SK-N-SH (cell line): ENCODE results near the gene CNPY4. TPM values are rescaled to one million over a fixed set of nuclear protein-coding genes. Genes with fewer than 3 reads are reported as not detected.

Experiments used
- CTCF ChIA-PET: fragments of 300-600, 350-600 bp; formaldehyde crosslinking; extraction: SDS; loops from one replicate; lab custom pipeline; 2021; lab: Yijun Ruan, JAX
- POLR2A ChIA-PET: fragments of 350-600 bp; sonication (Branson Sonifier 250); formaldehyde crosslinking; extraction: SDS; loops from one replicate; lab custom pipeline; 2020; ENCODE audit warnings: antibody characterized with exemption, inconsistent platforms; lab: Yijun Ruan, JAX
- DNase-seq: peaks from one replicate; pipeline ENCODE4 v3.0.0; 2012
- H2AFZ ChIP-seq: fragments of 200-600 bp; sonication (generic); 2 replicates; pipeline ENCODE4 v1.8.1; 2016; ENCODE audit warnings: antibody characterized with exemption, mild to moderate bottlenecking, low read depth
- H3F3A ChIP-seq: fragments of 200-600 bp; sonication (generic); replicated peaks from 2 replicates; pipeline ENCODE3; 2016; ENCODE audit warnings: antibody characterized with exemption, mild to moderate bottlenecking; ENCODE audit not compliant: insufficient read depth
- H3K27ac ChIP-seq, 2 experiments: fragments of 200-500 bp in 1 of 2; fragments of 200-600 bp in 1 of 2; sonication (Bioruptor generic) in 1 of 2; sonication (generic), shearing (Covaris generic) in 1 of 2; 2 replicates each; pipeline versions ENCODE4 v1.5.1 to v1.6.1; 2014 to 2016; ENCODE audit warnings: low read depth in 2 of 2, inconsistent platforms in 1 of 2, low read length in 1 of 2, mild to moderate bottlenecking in 1 of 2, mixed read lengths in 1 of 2
- H3K27me3 ChIP-seq: fragments of 200-600 bp; sonication (generic), shearing (Covaris generic); 2 replicates; pipeline ENCODE4 v1.6.1; 2016; ENCODE audit warnings: mixed run types; ENCODE audit not compliant: insufficient read depth
- H3K36me3 ChIP-seq, 2 experiments: fragments of 200-500 bp in 1 of 2; fragments of 200-600 bp in 1 of 2; sonication (Bioruptor generic) in 1 of 2; sonication (generic) in 1 of 2; replicated peaks in 1 of 2; 2 replicates each; pipeline versions ENCODE3 to v1.5.1; 2014 to 2016; ENCODE audit warnings: low read length in 1 of 2, mild to moderate bottlenecking in 1 of 2; ENCODE audit not compliant: insufficient read depth in 2 of 2, control insufficient read depth in 1 of 2
- H3K4me1 ChIP-seq, 2 experiments: fragments of 200-500 bp in 1 of 2; fragments of 200-600 bp in 1 of 2; sonication (Bioruptor generic) in 1 of 2; sonication (generic), shearing (Covaris generic) in 1 of 2; 2 replicates each; pipeline versions ENCODE4 v1.5.1 to v1.6.1; 2014 to 2016; ENCODE audit warnings: low read depth in 1 of 2, low read length in 1 of 2, mixed run types in 1 of 2; ENCODE audit not compliant: insufficient read depth in 2 of 2, control insufficient read depth in 1 of 2
- H3K4me2 ChIP-seq: fragments of 200-600 bp; sonication (generic), shearing (Covaris generic); 2 replicates; pipeline ENCODE4 v1.6.1; 2017; ENCODE audit warnings: mixed run types
- H3K4me3 ChIP-seq, 2 experiments: fragments of 200-500 bp in 1 of 2; fragments of 200-600 bp in 1 of 2; sonication (Bioruptor generic) in 1 of 2; sonication (generic), shearing (Covaris generic) in 1 of 2; 2 replicates each; pipeline versions ENCODE4 v1.5.1 to v1.8.1; 2014 to 2016; ENCODE audit warnings: low read depth in 2 of 2, inconsistent platforms in 1 of 2, low read length in 1 of 2, mild to moderate bottlenecking in 1 of 2, mixed read lengths in 1 of 2, moderate library complexity in 1 of 2
- H3K79me2 ChIP-seq: fragments of 200-600 bp; sonication (generic); 2 replicates; pipeline ENCODE4 v1.8.1; 2017; ENCODE audit warnings: mild to moderate bottlenecking; ENCODE audit not compliant: insufficient read depth
- H3K9ac ChIP-seq: fragments of 200-600 bp; sonication (generic); 2 replicates; pipeline ENCODE4 v1.6.1; 2017; ENCODE audit warnings: mixed run types
- H3K9me2 ChIP-seq: fragments of 200-600 bp; sonication (generic); 2 replicates; pipeline ENCODE4 v1.6.1; 2017; ENCODE audit warnings: mixed run types
- H3K9me3 ChIP-seq: fragments of 200-600 bp; sonication (generic); 2 replicates; pipeline ENCODE4 v1.6.1; 2017; ENCODE audit warnings: mixed run types, mild to moderate bottlenecking, moderate library complexity
- H4K20me1 ChIP-seq: fragments of 200-600 bp; sonication (generic); 2 replicates; pipeline ENCODE4 v1.6.1; 2017; ENCODE audit warnings: mild to moderate bottlenecking, mixed run types; ENCODE audit not compliant: insufficient read depth
- CHD2 ChIP-seq: fragments of 150-350 bp; IDR thresholded peaks from 2 replicates; pipeline ENCODE4 v1.6.1; 2018; ENCODE audit warnings: low read length; ENCODE audit not compliant: partially characterized antibody
- ELF1 ChIP-seq: IDR thresholded peaks from 2 replicates; pipeline ENCODE4 v1.4.0; 2012
- EP300 ChIP-seq, 2 experiments: IDR thresholded peaks; 2 replicates each; pipeline versions ENCODE4 v1.4.0 to v1.6.1; 2012; ENCODE audit warnings: borderline replicate concordance in 1 of 2, low read depth in 1 of 2, low read length in 1 of 2
- FOSL2 ChIP-seq: IDR thresholded peaks from 2 replicates; pipeline ENCODE4 v1.4.0; 2012; ENCODE audit warnings: low read depth, mild to moderate bottlenecking, moderate library complexity, borderline replicate concordance
- FOXM1 ChIP-seq: IDR thresholded peaks from 2 replicates; pipeline ENCODE4 v1.4.0; 2012; ENCODE audit warnings: low read depth, mild to moderate bottlenecking
- GABPA ChIP-seq: IDR thresholded peaks from 2 replicates; pipeline ENCODE4 v1.4.0; 2012; ENCODE audit warnings: low read depth, mild to moderate bottlenecking
- GATA2 ChIP-seq: sonication (generic); formaldehyde crosslinking; IDR thresholded peaks from 2 replicates; pipeline ENCODE4 v1.5.0; 2020; ENCODE audit warnings: mild to moderate bottlenecking, missing genetic modification reagents
- IRF3 ChIP-seq: fragments of 150-350 bp; IDR thresholded peaks from 2 replicates; pipeline ENCODE4 v1.6.1; 2016; ENCODE audit warnings: mild to moderate bottlenecking, low read depth, low read length
- MEF2A ChIP-seq: IDR thresholded peaks from 2 replicates; pipeline ENCODE4 v1.4.0; 2012; ENCODE audit warnings: low read depth, borderline replicate concordance
- NFIC ChIP-seq: IDR thresholded peaks from 2 replicates; pipeline ENCODE4 v1.4.0; 2012; ENCODE audit warnings: borderline replicate concordance
- NRF1 ChIP-seq: IDR thresholded peaks from 2 replicates; pipeline ENCODE4 v1.6.1; 2012; ENCODE audit warnings: low read depth, mild to moderate bottlenecking, low read length
- RAD21 ChIP-seq: IDR thresholded peaks from 2 replicates; pipeline ENCODE4 v1.6.1; 2012; ENCODE audit warnings: mild to moderate bottlenecking, low read length
- RCOR1 ChIP-seq: fragments of 150-350 bp; IDR thresholded peaks from 2 replicates; pipeline ENCODE4 v1.6.1; 2017; ENCODE audit warnings: antibody characterized with exemption, low read length
- SIN3A ChIP-seq: IDR thresholded peaks from 2 replicates; pipeline ENCODE4 v1.6.1; 2012; ENCODE audit warnings: low read depth, mild to moderate bottlenecking, low read length, moderate library complexity, borderline replicate concordance
- SMC3 ChIP-seq: IDR thresholded peaks from 2 replicates; pipeline ENCODE4 v1.6.1; 2012; ENCODE audit warnings: low read depth, low read length, improper control_type of control experiment
- TEAD4 ChIP-seq: IDR thresholded peaks from 2 replicates; pipeline ENCODE4 v1.4.0; 2012; ENCODE audit warnings: mild to moderate bottlenecking, borderline replicate concordance; ENCODE audit not compliant: insufficient read depth
- YY1 ChIP-seq: IDR thresholded peaks from 2 replicates; pipeline ENCODE4 v1.4.0; 2012; ENCODE audit warnings: low read depth, mild to moderate bottlenecking
- ZBTB33 ChIP-seq: IDR thresholded peaks from 2 replicates; pipeline ENCODE4 v1.4.0; 2012; ENCODE audit warnings: low read depth, borderline replicate concordance
- WGBS: methylation state at CpG from one replicate; pipeline ENCODE4 v1.1.6; 2017; ENCODE audit warnings: low lambda C conversion rate; 5-methylcytosine and 5-hydroxymethylcytosine counted together
- polyA plus RNA-seq, 3 experiments: library from polyadenylated mRNA; depleted of rRNA; stranded (reverse); fragments of >200 nt; gene quantifications; 2 replicates each; pipeline ENCODE4 v1.2.3, GENCODE V29; 2012
- TF ChIP-seq, protein P1 (sequence below): fragments of 200-600 bp; sonication (generic); IDR thresholded peaks from 2 replicates; pipeline ENCODE4 v1.6.1; 2017; ENCODE audit warnings: antibody characterized with exemption, mild to moderate bottlenecking, moderate library complexity
- TF ChIP-seq, protein P2 (sequence below): IDR thresholded peaks from 2 replicates; pipeline ENCODE4 v1.6.1; 2012; ENCODE audit warnings: mild to moderate bottlenecking, low read depth, low read length, moderate library complexity
- TF ChIP-seq, protein P3 (sequence below): IDR thresholded peaks from 2 replicates; pipeline ENCODE4 v1.4.0; 2012; ENCODE audit warnings: low read depth
- TF ChIP-seq, protein P4 (sequence below): IDR thresholded peaks from 2 replicates; pipeline ENCODE4 v1.4.0; 2012; ENCODE audit warnings: low read depth, borderline replicate concordance

The CNPY4 gene
- polyA plus RNA-seq, 1 of the 3 experiments (the other 2 are of a cell fraction) = 52.0 TPM

DNA sequence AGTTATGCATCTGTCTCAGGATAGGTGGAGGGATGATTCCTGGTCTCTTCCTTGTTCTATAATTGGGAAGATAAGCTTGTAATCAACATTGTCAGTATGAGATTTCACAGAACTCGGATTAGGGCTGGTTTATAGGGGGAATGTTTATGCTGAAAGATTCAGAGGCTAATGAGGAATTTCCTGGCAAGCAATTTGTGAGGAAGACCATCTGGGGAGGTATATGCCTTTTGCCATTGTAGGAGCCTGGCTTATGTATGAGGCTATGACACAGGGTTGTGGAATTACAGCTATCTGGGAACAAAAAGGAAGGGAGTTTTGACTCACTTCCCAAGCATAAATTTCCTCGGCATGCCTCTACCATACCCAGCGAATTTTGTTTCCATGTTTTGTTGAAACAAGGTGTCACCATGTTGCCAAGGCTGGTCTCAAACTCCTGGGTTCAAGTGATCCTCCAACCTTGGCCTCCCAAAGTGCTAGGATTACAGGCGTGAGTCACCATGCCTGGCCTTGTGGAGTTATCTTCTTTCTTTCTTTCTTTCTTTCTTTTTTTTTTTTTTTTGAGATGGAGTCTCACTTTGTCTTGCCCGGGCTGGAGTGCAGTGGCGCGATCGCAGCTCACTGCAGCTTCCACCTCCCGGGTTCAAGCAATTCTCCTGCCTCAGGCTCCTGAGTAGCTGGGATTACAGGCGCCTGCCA lies 32.2 kb upstream of the CNPY4 start:
- H3F3A ChIP-seq = peaks cover 56% of the 10 kb centered on the region
- no peaks in the 10 kb centered on the region for H4K20me1 ChIP-seq
- peak overlapping the region in 1 of 2 experiments; percentile 15; a peak in 1 of 4 replicates for H3K4me3 ChIP-seq
- POLR2A ChIA-PET = interaction anchor here (7.5 kb wide), 1 partner anchor 14 kb away, joined by 98 read pairs; the partner anchor contains the start of genes AP4M1 and MCM7
- peaks cover 18 to 20% of the 10 kb centered on the region in 2 experiments for H3K36me3 ChIP-seq
- peak overlapping the region; percentile 7; the same call in 1 of the 2 replicates for H2AFZ ChIP-seq
- peaks cover 41% of the 10 kb centered on the region for H3K79me2 ChIP-seq
- DNase-seq = peak; percentile 50
- peak overlapping the region; percentile 62 for H3K9ac ChIP-seq
- no peaks in the 10 kb centered on the region for H3K9me3 ChIP-seq
- no peaks in the 10 kb centered on the region for H3K27me3 ChIP-seq
- WGBS = 59% methylated on average over 10 of the region's 10 CpGs
- H3K4me2 ChIP-seq = peak overlapping the region; percentile 93
- CTCF ChIA-PET = interaction anchor here (1.5 to 8.5 kb wide), 2 partner anchors 44 to 94 kb away, joined by 5 to 59 read pairs; no protein-coding TSS in a partner anchor
- H3K4me1 ChIP-seq = peaks cover 13 to 33% of the 10 kb centered on the region in 2 experiments; a peak in 3 of 4 replicates
- no peaks in the 10 kb centered on the region for H3K9me2 ChIP-seq
- H3K27ac ChIP-seq = peak overlapping the region; percentile 84 to 98; a peak in 3 of 4 replicates
- TF ChIP-seq ZBTB33 (peak; percentile 85), RAD21 (no peak), TEAD4 (peak; percentile 98), NFIC (peak; percentile 93), YY1 (0 out of 2 replicates have a peak, but pooled peaks have one; percentile 45), IRF3 (no peak), EP300 (IDR thresholded peaks at IDR 0.05; ENCODE audit: borderline replicate concordance in 1 of 2, low read depth in 1 of 2, low read length in 1 of 2) (peak; percentile 64 to 97), MEF2A (no peak; the same call in 1 of the 2 replicates), CHD2 (peak; percentile 42), FOSL2 (peak; percentile 94), GABPA (peak; percentile 69), SIN3A (peak; percentile 92; the same call in 1 of the 2 replicates), SMC3 (no peak), GATA2 (CRISPR knock-in tag) (no peak), FOXM1 (peak; percentile 94), RCOR1 (peak; percentile 70), NRF1 (no peak), ELF1 (peak; percentile 63; the same call in 1 of the 2 replicates)
- TF ChIP-seq, protein P1, sequence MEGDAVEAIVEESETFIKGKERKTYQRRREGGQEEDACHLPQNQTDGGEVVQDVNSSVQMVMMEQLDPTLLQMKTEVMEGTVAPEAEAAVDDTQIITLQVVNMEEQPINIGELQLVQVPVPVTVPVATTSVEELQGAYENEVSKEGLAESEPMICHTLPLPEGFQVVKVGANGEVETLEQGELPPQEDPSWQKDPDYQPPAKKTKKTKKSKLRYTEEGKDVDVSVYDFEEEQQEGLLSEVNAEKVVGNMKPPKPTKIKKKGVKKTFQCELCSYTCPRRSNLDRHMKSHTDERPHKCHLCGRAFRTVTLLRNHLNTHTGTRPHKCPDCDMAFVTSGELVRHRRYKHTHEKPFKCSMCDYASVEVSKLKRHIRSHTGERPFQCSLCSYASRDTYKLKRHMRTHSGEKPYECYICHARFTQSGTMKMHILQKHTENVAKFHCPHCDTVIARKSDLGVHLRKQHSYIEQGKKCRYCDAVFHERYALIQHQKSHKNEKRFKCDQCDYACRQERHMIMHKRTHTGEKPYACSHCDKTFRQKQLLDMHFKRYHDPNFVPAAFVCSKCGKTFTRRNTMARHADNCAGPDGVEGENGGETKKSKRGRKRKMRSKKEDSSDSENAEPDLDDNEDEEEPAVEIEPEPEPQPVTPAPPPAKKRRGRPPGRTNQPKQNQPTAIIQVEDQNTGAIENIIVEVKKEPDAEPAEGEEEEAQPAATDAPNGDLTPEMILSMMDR = 0 out of 2 replicates have a peak, but pooled peaks have one; percentile 1
- TF ChIP-seq, protein P2, sequence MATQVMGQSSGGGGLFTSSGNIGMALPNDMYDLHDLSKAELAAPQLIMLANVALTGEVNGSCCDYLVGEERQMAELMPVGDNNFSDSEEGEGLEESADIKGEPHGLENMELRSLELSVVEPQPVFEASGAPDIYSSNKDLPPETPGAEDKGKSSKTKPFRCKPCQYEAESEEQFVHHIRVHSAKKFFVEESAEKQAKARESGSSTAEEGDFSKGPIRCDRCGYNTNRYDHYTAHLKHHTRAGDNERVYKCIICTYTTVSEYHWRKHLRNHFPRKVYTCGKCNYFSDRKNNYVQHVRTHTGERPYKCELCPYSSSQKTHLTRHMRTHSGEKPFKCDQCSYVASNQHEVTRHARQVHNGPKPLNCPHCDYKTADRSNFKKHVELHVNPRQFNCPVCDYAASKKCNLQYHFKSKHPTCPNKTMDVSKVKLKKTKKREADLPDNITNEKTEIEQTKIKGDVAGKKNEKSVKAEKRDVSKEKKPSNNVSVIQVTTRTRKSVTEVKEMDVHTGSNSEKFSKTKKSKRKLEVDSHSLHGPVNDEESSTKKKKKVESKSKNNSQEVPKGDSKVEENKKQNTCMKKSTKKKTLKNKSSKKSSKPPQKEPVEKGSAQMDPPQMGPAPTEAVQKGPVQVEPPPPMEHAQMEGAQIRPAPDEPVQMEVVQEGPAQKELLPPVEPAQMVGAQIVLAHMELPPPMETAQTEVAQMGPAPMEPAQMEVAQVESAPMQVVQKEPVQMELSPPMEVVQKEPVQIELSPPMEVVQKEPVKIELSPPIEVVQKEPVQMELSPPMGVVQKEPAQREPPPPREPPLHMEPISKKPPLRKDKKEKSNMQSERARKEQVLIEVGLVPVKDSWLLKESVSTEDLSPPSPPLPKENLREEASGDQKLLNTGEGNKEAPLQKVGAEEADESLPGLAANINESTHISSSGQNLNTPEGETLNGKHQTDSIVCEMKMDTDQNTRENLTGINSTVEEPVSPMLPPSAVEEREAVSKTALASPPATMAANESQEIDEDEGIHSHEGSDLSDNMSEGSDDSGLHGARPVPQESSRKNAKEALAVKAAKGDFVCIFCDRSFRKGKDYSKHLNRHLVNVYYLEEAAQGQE = peak; percentile 56
- TF ChIP-seq, protein P3, sequence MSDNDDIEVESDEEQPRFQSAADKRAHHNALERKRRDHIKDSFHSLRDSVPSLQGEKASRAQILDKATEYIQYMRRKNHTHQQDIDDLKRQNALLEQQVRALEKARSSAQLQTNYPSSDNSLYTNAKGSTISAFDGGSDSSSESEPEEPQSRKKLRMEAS = peak; percentile 82
- TF ChIP-seq, protein P4, sequence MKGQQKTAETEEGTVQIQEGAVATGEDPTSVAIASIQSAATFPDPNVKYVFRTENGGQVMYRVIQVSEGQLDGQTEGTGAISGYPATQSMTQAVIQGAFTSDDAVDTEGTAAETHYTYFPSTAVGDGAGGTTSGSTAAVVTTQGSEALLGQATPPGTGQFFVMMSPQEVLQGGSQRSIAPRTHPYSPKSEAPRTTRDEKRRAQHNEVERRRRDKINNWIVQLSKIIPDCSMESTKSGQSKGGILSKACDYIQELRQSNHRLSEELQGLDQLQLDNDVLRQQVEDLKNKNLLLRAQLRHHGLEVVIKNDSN = 0 out of 2 replicates have a peak, but pooled peaks have one; percentile 25
